ENCODE results near the gene UST.

UST gene

GRCh38 chr6:149061930-149062329 is 315.1 kb downstream of the UST start:
- DNase-seq (ENCODE audit: low spot score): no peak

DNA sequence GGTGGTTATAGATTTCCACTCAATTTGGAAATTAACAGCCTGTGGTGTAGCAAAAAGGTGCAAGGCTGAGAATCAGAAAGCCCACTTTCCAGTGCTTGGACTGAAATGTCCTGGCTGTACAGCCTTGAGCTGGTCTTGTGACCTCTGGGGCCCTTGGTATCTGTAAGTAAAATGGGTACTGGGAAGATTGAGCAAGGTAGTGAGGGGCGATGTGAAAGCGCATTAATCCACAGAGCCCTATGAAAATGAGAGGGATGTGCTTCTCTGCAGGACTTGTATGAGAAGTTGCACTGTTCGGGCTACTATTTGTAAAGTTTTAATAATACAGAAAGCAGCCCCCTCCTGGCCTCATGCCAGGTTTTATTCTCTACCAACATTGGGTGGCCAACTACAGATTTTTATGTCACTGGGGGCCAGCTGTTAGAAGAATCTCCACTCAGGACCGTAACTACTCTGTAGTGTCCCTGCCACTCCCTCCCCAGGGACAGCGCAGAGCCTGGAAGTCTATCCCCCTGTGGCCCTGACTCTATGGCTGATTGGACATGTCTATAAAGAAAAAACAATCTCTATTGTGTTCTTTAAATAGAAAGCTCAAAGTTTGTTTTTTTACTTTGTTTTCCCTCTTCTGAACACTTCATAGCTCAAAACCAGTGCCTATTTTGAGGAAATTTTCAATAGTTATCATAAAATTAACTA is 316.0 kb downstream of the UST start:
- DNase-seq (ENCODE audit: low spot score): no peak

GRCh38 chr6:149063468-149063867 is 316.6 kb downstream of the UST start:
- no peak for DNase-seq (ENCODE audit: low spot score)

- no peak for DNase-seq (ENCODE audit: low spot score)
These were observed 317.3 kb downstream of the UST start for GRCh38 chr6:149064001-149064659.

DNA sequence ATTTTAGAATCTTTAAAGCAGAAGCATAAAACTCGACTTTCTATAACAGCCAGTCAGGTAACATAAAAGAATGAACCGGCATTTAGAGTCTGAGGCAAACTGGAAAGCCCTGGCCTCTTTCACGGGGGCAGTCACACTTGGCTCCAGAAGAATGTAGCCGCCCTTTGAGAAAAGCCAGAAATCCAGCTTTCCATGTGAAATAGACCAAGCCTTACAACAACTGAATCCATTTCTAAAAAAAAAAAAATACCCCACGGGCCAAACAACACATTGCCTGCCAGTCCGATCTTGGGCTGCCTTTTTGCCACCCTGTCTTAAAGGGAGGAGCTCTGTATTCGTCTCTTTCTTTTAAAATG is 317.8 kb downstream of the UST start:
- no peak for DNase-seq (ENCODE audit: low spot score)

DNA sequence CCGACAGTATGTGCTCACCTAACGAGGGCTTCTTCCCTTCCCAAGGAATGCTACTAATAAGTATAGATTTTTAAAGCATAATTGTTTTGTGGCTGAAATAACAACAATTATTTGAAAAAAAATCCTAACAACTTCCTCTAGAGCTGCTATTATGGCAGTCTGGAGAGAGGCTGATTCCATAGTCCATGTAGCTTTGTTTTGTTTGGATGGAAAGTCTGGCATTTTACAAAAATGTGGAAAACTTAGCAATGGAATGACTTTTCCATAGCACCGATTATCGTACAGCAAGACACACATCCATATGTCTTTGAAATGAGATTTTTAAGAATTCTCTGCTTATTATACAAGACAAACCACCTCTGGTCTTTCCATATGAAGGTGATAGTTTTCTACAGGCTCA is 318.3 kb downstream of the UST start:
- DNase-seq (ENCODE audit: low spot score): no peak

- DNase-seq (ENCODE audit: low spot score): peak; percentile 84
These were observed 319.1 kb downstream of the UST start for GRCh38 chr6:149065658-149066556.

DNA sequence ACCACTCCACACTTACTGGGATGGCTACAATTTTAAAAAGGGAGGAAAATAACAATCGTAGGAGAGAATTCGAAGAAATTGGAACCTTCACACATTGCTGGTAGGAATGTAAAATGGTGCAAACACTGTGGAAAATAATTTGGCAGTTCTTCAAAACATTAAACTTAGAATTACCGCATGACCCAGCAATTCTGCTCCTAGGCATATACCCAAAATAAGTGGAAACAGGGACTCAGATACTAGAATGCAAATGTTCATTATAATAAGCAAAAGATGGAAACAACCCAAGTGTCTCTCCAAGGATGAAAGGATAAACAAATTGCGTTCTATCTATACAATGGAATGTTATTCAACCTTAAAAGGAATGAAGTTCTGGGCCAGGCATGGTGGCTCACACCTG is 325.2 kb downstream of the UST start:
- DNase-seq (ENCODE audit: low spot score): no peak

- DNase-seq (ENCODE audit: low spot score): no peak
These were observed 328.0 kb downstream of the UST start for GRCh38 chr6:149074832-149075258.

GRCh38 chr6:149075616-149076354 is 329.0 kb downstream of the UST start:
- peak; percentile 14 for DNase-seq (ENCODE audit: low spot score)

DNA sequence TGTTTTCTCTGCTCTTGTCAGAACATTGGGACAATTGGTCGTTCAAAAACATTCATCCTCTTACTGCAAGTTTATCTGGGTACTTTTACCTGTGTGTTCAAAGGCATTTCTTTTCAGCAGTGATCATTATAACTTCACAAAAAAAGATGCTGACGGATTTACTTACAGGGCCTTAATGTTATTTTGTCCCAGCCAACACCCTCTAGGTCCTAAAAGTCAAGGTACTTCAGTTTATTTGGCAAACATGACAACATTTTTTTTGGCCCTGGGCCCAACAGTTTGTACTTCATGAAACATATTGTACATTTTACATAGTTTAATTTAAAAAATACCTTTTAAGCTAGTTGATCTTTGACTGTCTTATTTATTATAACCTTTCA is 329.5 kb downstream of the UST start:
- DNase-seq (ENCODE audit: low spot score): no peak

- peak; percentile 12 for DNase-seq (ENCODE audit: low spot score)
These were observed 330.4 kb downstream of the UST start for GRCh38 chr6:149077208-149077607.

DNA sequence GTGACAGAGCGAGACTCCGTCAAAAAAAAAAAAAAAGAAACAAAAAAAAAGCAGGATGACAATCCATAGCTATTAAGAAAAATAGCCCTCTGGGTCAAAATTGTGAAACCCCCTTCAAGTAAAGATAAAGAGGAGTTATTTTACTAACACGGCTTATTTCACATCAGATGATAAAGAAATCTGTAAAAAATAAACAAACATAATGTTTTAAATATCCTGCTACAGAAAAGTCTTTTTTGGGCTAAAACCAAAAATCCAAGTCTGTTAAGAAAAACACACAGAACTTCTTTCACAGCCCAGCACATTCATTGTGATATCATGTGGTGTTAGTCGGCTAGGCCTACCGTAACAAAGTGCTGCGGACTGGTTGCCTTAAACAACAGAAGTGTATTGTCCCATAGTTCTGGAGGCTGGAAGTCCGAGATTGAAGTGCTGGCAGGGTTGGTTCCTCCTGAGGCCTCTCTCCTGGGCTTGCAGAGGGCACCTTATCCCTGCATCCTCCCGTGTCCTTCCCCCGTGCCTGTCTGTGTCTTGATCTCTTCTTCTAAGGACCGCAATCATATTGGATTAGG is 331.5 kb downstream of the UST start:
- DNase-seq (ENCODE audit: low spot score): no peak

GRCh38 chr6:149079456-149079855 is 332.6 kb downstream of the UST start:
- DNase-seq (ENCODE audit: low spot score): no peak

DNA sequence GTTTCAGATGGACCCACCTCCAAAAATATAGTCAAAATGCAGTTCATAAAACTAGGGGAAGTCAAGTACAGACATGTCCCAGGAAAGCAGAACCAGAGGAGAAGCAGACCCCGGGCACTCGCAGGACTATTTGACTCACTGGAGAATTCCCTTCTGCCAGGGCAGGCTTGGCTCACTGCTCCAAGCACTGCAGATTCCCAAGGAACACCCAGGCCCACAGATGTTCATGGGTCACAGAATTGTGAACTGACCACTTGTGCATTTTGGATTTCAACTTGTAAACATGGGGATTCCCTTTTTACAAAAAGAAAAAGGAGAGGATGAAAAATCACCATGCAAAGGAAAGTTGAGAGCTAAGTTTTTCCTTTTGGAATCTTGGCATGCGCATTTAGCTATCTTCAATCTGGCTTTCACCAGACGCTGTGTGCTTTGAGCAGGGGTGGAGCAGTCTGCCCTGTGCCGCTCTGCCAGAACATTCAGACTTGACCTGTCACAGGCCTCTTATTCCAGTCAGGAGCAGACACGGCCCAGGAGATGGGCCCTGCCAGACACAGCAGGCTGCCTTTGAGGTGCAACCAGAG is 333.2 kb downstream of the UST start:
- DNase-seq (ENCODE audit: low spot score): no peak

DNA sequence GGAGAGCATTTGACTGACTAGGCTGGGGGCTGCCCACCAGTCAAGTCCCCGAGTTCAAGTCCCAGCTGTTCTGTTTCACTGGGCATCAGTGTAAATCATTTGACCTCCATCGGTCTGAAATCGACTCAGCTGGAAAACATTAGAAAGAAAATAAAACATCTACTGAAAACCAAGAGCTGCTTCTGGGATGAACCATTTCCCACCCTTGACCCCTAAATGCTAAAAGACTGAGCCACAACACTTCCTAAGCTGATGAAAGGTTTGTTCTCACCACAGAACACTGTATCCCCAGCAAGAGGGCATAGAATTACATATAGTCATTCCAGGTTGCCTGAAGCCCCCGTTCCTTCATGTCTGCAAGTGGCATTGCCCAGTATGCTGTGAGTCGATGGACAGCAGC is 333.7 kb downstream of the UST start:
- DNase-seq (ENCODE audit: low spot score): no peak

DNA sequence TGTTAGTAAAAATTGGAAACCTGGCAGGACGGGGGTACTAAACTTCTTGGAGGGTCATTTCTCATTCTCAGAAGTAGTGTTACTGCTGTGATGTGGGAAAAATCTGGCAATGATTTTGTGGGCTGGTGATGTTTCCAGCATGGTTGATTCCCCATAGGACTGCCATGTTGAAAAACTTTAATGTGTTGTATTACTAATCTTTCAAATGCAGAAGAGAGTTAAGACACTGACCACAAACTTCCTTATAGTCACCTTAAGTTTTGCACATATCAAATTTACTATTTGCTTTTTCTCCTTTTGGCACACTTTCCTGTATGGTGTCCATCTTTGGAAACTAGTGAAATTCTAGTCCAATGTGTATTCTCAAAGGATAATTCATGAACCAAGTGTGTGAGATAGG is 334.5 kb downstream of the UST start:
- no peak for DNase-seq (ENCODE audit: low spot score)

- DNase-seq (ENCODE audit: low spot score): peak; percentile 89
These were observed 335.5 kb downstream of the UST start for GRCh38 chr6:149082320-149082719.

DNA sequence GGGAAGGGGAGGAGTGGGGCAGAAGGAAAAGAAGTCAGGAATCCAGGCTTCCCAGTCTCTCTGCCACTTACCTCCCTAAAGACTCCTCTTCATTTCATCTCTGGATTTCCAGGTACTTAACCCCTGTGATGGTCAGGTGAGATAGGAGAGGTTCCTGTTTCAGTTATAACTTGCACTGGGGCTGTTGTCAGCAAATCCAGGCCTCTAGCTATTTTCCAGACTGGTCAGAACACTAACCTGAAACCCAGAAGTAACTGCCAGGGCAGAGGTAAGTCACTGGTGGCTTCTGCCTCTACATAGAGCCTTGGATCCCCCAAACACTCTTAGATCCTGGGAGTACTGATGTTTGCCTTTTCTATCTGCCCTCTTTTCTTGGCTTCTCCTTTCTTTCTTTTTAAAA is 337.2 kb downstream of the UST start:
- no peak for DNase-seq (ENCODE audit: low spot score)

DNA sequence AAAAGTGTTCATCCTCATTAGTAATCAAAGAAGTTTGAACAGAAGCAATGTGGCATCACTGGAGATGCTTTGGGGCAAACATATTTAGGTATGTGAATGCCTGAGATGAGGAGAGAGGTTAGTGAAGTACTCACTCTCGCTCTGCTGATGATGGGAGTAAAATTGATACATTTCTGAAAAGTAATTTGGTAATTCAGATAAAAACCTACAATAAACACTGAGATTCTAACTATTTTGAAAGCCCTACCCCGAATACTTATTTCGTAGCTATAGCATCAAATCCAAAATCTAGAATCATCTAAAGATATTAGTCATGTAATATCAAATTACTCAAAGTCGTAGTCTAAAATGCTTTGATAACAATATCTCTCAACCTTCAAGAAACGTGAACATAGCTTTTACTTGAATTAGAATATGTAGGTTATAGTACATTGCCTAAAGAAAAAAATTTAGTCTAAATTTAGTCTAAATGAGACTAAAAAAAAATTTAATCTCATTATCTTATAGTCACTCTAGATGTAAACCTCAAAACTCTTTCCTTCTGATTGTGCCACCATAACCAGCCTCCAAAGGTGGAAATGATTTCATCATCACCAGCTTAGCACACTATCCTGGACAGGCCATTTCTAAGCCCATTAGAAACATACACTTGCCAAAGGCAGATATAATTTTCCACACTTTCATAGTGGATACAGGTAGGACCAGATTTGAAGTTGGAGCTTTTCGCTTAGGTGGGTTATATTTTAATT is 338.2 kb downstream of the UST start:
- DNase-seq (ENCODE audit: low spot score): no peak

GRCh38 chr6:149085557-149085938 is 338.7 kb downstream of the UST start:
- no peak for DNase-seq (ENCODE audit: low spot score)
